HEK293 (cell line): ENCODE data around the gene KANTR.
A peak's percentile ranks its signal among the peaks of the same experiment; 100 is the strongest.

Source experiments
- CTCF ChIA-PET: fragments of 350-600 bp; formaldehyde crosslinking; extraction: SDS; loops from one replicate; lab custom pipeline; 2021; ENCODE audit warnings: antibody characterized with exemption; lab: Yijun Ruan, JAX
- POLR2A ChIA-PET: fragments of 300-600 bp; formaldehyde crosslinking; extraction: SDS; loops from one replicate; lab custom pipeline; 2020; ENCODE audit warnings: antibody characterized with exemption, inconsistent platforms; lab: Yijun Ruan, JAX
- H3K27ac ChIP-seq: fragments of 200-500 bp; sonication (Bioruptor generic); 2 replicates; pipeline ENCODE4 v1.5.1; 2014; ENCODE audit warnings: low read depth, low read length, control low read depth, inconsistent platforms; ENCODE audit errors: extremely low read depth
- H3K36me3 ChIP-seq, 2 experiments: fragments of 200-500 bp in 1 of 2; sonication (Bioruptor generic) in 1 of 2; 1 replicate in 1 of 2; 2 replicates in 1 of 2; pipeline ENCODE4 v1.5.1; 2014 to 2017; ENCODE audit warnings: inconsistent platforms in 2 of 2, low read length in 2 of 2; ENCODE audit not compliant: control insufficient read depth in 2 of 2, insufficient read depth in 1 of 2
- H3K4me1 ChIP-seq: fragments of 200-500 bp; sonication (Bioruptor generic); 2 replicates; pipeline ENCODE4 v1.5.1; 2014; ENCODE audit warnings: mild to moderate bottlenecking, low read length, inconsistent platforms; ENCODE audit not compliant: control insufficient read depth, insufficient read depth
- H3K4me3 ChIP-seq: 2 replicates; pipeline ENCODE4 v1.5.1; 2011; ENCODE audit warnings: low read depth, mild to moderate bottlenecking, control low read depth, low read length, moderate library complexity
- H3K9me3 ChIP-seq: fragments of 200-500 bp; sonication (Bioruptor generic); 2 replicates; pipeline ENCODE4 v1.5.1; 2014; ENCODE audit warnings: low read depth, low read length, inconsistent platforms; ENCODE audit not compliant: control insufficient read depth, insufficient read depth
- EGR2 ChIP-seq: fragments of 450-650 bp; formaldehyde crosslinking; IDR thresholded peaks from 2 replicates; pipeline ENCODE4 v1.5.1; 2016; ENCODE audit warnings: low read depth, missing biosample characterization, missing genetic modification characterization
- IKZF3 ChIP-seq: fragments of 450-650 bp; IDR thresholded peaks from 2 replicates; pipeline ENCODE4 v1.5.0; 2018; ENCODE audit warnings: missing biosample characterization, mild to moderate bottlenecking, missing genetic modification characterization, moderate library complexity
- INSM2 ChIP-seq: fragments of 450-650 bp; formaldehyde crosslinking; IDR thresholded peaks from 2 replicates; pipeline ENCODE4 v1.5.1; 2016; ENCODE audit warnings: missing biosample characterization, missing genetic modification characterization
- KLF16 ChIP-seq: fragments of 450-650 bp; formaldehyde crosslinking; IDR thresholded peaks from 2 replicates; pipeline ENCODE4 v1.5.1; 2017; ENCODE audit warnings: missing biosample characterization, missing genetic modification characterization
- KLF8 ChIP-seq: fragments of 450-650 bp; formaldehyde crosslinking; IDR thresholded peaks from 2 replicates; pipeline ENCODE4 v1.5.1; 2016; ENCODE audit warnings: missing biosample characterization, missing genetic modification characterization
- OVOL3 ChIP-seq: fragments of 450-650 bp; formaldehyde crosslinking; IDR thresholded peaks from 2 replicates; pipeline ENCODE4 v1.5.1; 2016; ENCODE audit warnings: missing biosample characterization, missing genetic modification characterization
- PATZ1 ChIP-seq: fragments of 450-650 bp; formaldehyde crosslinking; IDR thresholded peaks from 2 replicates; pipeline ENCODE4 v1.5.1; 2016; ENCODE audit warnings: missing biosample characterization, missing genetic modification characterization
- PRDM1 ChIP-seq: fragments of 450-650 bp; formaldehyde crosslinking; IDR thresholded peaks from 2 replicates; pipeline ENCODE4; 2016; ENCODE audit warnings: missing biosample characterization, missing genetic modification characterization
- SETDB1 ChIP-seq: IDR thresholded peaks from one replicate; pipeline ENCODE4 v1.6.1; 2017; ENCODE audit warnings: mild to moderate bottlenecking, low read length, moderate library complexity, mixed read lengths; ENCODE audit not compliant: insufficient read length
- ZBTB21 ChIP-seq: fragments of 450-650 bp; formaldehyde crosslinking; IDR thresholded peaks from 2 replicates; pipeline ENCODE4 v1.5.1; 2017; ENCODE audit warnings: missing biosample characterization, missing genetic modification characterization
- ZBTB26 ChIP-seq: fragments of 450-650 bp; formaldehyde crosslinking; optimal IDR thresholded peaks from 2 replicates; pipeline ENCODE3; 2016; ENCODE audit warnings: missing biosample characterization, mild to moderate bottlenecking, missing genetic modification characterization
- ZNF133 ChIP-seq: fragments of 450-650 bp; formaldehyde crosslinking; IDR thresholded peaks from 2 replicates; pipeline ENCODE4 v1.5.1; 2016; ENCODE audit warnings: missing biosample characterization, missing genetic modification characterization
- ZNF324 ChIP-seq: fragments of 450-650 bp; formaldehyde crosslinking; IDR thresholded peaks from 2 replicates; pipeline ENCODE4 v1.5.1; 2016; ENCODE audit warnings: missing biosample characterization, missing genetic modification characterization
- ZNF398 ChIP-seq: fragments of 450-650 bp; formaldehyde crosslinking; IDR thresholded peaks from 2 replicates; pipeline ENCODE4 v1.5.1; 2017; ENCODE audit warnings: missing biosample characterization, missing genetic modification characterization
- ZNF530 ChIP-seq: fragments of 450-650 bp; formaldehyde crosslinking; IDR thresholded peaks from 2 replicates; pipeline ENCODE4 v1.5.1; 2016; ENCODE audit warnings: low read depth, missing biosample characterization, missing genetic modification characterization
- ZNF544 ChIP-seq: fragments of 450-650 bp; formaldehyde crosslinking; IDR thresholded peaks from 2 replicates; pipeline ENCODE4 v1.5.0; 2017; ENCODE audit warnings: missing biosample characterization, missing genetic modification characterization
- ZNF548 ChIP-seq: fragments of 450-650 bp; formaldehyde crosslinking; IDR thresholded peaks from 2 replicates; pipeline ENCODE4 v1.5.1; 2016; ENCODE audit warnings: missing biosample characterization, missing genetic modification characterization
- ZNF558 ChIP-seq: fragments of 450-650 bp; formaldehyde crosslinking; IDR thresholded peaks from 2 replicates; pipeline ENCODE4 v1.5.1; 2016; ENCODE audit warnings: missing biosample characterization, missing genetic modification characterization
- ZNF560 ChIP-seq: fragments of 450-650 bp; formaldehyde crosslinking; IDR thresholded peaks from 2 replicates; pipeline ENCODE4 v1.5.1; 2017; ENCODE audit warnings: missing biosample characterization, missing genetic modification characterization, borderline replicate concordance
- ZNF561 ChIP-seq: fragments of 450-650 bp; IDR thresholded peaks from 2 replicates; pipeline ENCODE4 v1.5.1; 2018; ENCODE audit warnings: missing biosample characterization, missing genetic modification characterization, borderline replicate concordance
- ZNF621 ChIP-seq: fragments of 450-650 bp; formaldehyde crosslinking; IDR thresholded peaks from 2 replicates; pipeline ENCODE4 v1.5.1; 2017; ENCODE audit warnings: missing biosample characterization, missing genetic modification characterization
- ZNF654 ChIP-seq: fragments of 450-650 bp; formaldehyde crosslinking; IDR thresholded peaks from 2 replicates; pipeline ENCODE4 v1.5.1; 2016; ENCODE audit warnings: low read depth, missing biosample characterization, missing genetic modification characterization
- ZNF837 ChIP-seq: fragments of 450-650 bp; formaldehyde crosslinking; IDR thresholded peaks from 2 replicates; pipeline ENCODE4 v1.5.1; 2016; ENCODE audit warnings: missing biosample characterization, missing genetic modification characterization
- ZNF843 ChIP-seq: fragments of 450-650 bp; formaldehyde crosslinking; IDR thresholded peaks from 2 replicates; pipeline ENCODE4 v1.5.1; 2016; ENCODE audit warnings: missing biosample characterization, missing genetic modification characterization

Gene KANTR

GRCh38 chrX:53080628-53081580 is 13.0 kb upstream of the KANTR start:
- POLR2A ChIA-PET, result interaction anchor here (0.6 to 1.7 kb wide), 5 partner anchors 8 to 1851 kb away, joined by 3 to 44 read pairs (median 6); no protein-coding TSS in a partner anchor
- H3K27ac ChIP-seq, result no peak overlapping the region
- TF ChIP-seq ZNF621 (tag by site-specific recombination), result no peak
- peak; percentile 95 for TF ChIP-seq PRDM1 (tag by site-specific recombination)
- H3K36me3 ChIP-seq, result peaks cover 3 to 24% of the 10 kb centered on the region in 2 experiments; a peak in 2 of 3 replicates
- CTCF ChIA-PET, result interaction anchor here (0.6 to 1.1 kb wide), 4 partner anchors 9 to 160 kb away, joined by 3 to 5 read pairs (median 4); no protein-coding TSS in a partner anchor
- no peaks in the 10 kb centered on the region for H3K9me3 ChIP-seq
- H3K4me1 ChIP-seq, result peaks cover 3% of the 10 kb centered on the region; the same call in 1 of the 2 replicates
- H3K4me3 ChIP-seq, result no peak overlapping the region

- peaks cover 3% of the 10 kb centered on the region; the same call in 1 of the 2 replicates for H3K4me1 ChIP-seq
- H3K9me3 ChIP-seq, result no peaks in the 10 kb centered on the region
- POLR2A ChIA-PET, result interaction anchor here (0.5 to 1.7 kb wide), 20 partner anchors 9 to 1852 kb away, joined by 3 to 44 read pairs (median 4); partner anchors contain the start of genes IQSEC2, KANTR and KDM5C
- peak within 1 kb of the TSS; percentile 69 for H3K4me3 ChIP-seq
- peaks cover 12 to 37% of the 10 kb centered on the region in 2 experiments for H3K36me3 ChIP-seq
- H3K27ac ChIP-seq, result peak within 1 kb of the TSS; percentile 70
- CTCF ChIA-PET, result interaction anchor here (0.9 kb wide), 2 partner anchors 9 to 10 kb away, joined by 5 read pairs; no protein-coding TSS in a partner anchor
- TF ChIP-seq ZNF133 (tag by site-specific recombination) (no peak), EGR2 (tag by site-specific recombination) (peak; percentile 79), ZBTB21 (tag by site-specific recombination) (no peak), ZBTB26 (tag by site-specific recombination) (peak; percentile 72), KLF16 (tag by site-specific recombination) (peak; percentile 79), ZNF398 (tag by site-specific recombination) (peak; percentile 32), ZNF558 (tag by site-specific recombination) (no peak), ZNF561 (tag by site-specific recombination) (0 out of 2 replicates have a peak, but pooled peaks have one; percentile 55), ZNF837 (tag by site-specific recombination) (0 out of 2 replicates have a peak, but pooled peaks have one; percentile 40), PATZ1 (tag by site-specific recombination) (0 out of 2 replicates have a peak, but pooled peaks have one; percentile 36), ZNF324 (tag by site-specific recombination) (0 out of 2 replicates have a peak, but pooled peaks have one; percentile 40), ZNF560 (tag by site-specific recombination) (no peak), ZNF548 (tag by site-specific recombination) (no peak), INSM2 (tag by site-specific recombination) (no peak; the same call in 1 of the 2 replicates), ZNF530 (tag by site-specific recombination) (no peak), SETDB1 (no peak), ZNF544 (tag by site-specific recombination) (no peak), KLF8 (tag by site-specific recombination) (0 out of 2 replicates have a peak, but pooled peaks have one; percentile 17), IKZF3 (tag by site-specific recombination) (peak; percentile 88), ZNF654 (tag by site-specific recombination) (no peak), OVOL3 (tag by site-specific recombination) (no peak), ZNF843 (0 out of 2 replicates have a peak, but pooled peaks have one; percentile 48)
Observed at GRCh38 chrX:53081925-53082772, 11.8 kb upstream of the KANTR start, which contains the start of gene TSPYL2. Gene TSPYL2, plus strand, starts transcription at chrX:53082367. Its CDS starts 132 bp downstream, at chrX:53082499.
